Ishikawa (cell line): ENCODE results near the gene VSX2.

Experiments
- CEBPB ChIP-seq: IDR thresholded peaks from 2 replicates; pipeline ENCODE4 v1.6.1; 2012
- CREB1 ChIP-seq: IDR thresholded peaks from 2 replicates; pipeline ENCODE4 v1.6.1; 2012; ENCODE audit warnings: low read depth
- EGR1 ChIP-seq: IDR thresholded peaks from 2 replicates; pipeline ENCODE4 v1.6.1; 2012
- EP300 ChIP-seq: IDR thresholded peaks from 2 replicates; pipeline ENCODE4 v1.6.1; 2012; ENCODE audit warnings: borderline replicate concordance
- FOXM1 ChIP-seq: IDR thresholded peaks from 2 replicates; pipeline ENCODE4 v1.6.1; 2012; ENCODE audit warnings: low read depth, borderline replicate concordance
- NFIC ChIP-seq: IDR thresholded peaks from 2 replicates; pipeline ENCODE4 v1.6.1; 2012
- RAD21 ChIP-seq: IDR thresholded peaks from 2 replicates; pipeline ENCODE4 v1.6.1; 2012; ENCODE audit warnings: low read depth
- TAF1 ChIP-seq: IDR thresholded peaks from 2 replicates; pipeline ENCODE4 v1.6.1; 2012; ENCODE audit warnings: low read depth, mild to moderate bottlenecking
- TCF12 ChIP-seq: IDR thresholded peaks from 2 replicates; pipeline ENCODE4 v1.6.1; 2012; ENCODE audit warnings: low read depth
- TEAD4 ChIP-seq: IDR thresholded peaks from 2 replicates; pipeline ENCODE4 v1.6.1; 2012
- YY1 ChIP-seq: IDR thresholded peaks from 2 replicates; pipeline ENCODE4 v1.6.1; 2012; ENCODE audit warnings: low read depth
- ZBTB7A ChIP-seq: IDR thresholded peaks from 2 replicates; pipeline ENCODE4 v1.6.1; 2012; ENCODE audit warnings: low read depth
- TF ChIP-seq, protein P1 (sequence below): IDR thresholded peaks from 2 replicates; pipeline ENCODE4 v1.6.1; 2012
- TF ChIP-seq, protein P2 (sequence below): IDR thresholded peaks from 2 replicates; pipeline ENCODE4 v1.6.1; 2012
- TF ChIP-seq, protein P3 (sequence below): IDR thresholded peaks from 2 replicates; pipeline ENCODE4 v1.6.1; 2012; ENCODE audit warnings: low read depth, mild to moderate bottlenecking

The VSX2 gene

DNA sequence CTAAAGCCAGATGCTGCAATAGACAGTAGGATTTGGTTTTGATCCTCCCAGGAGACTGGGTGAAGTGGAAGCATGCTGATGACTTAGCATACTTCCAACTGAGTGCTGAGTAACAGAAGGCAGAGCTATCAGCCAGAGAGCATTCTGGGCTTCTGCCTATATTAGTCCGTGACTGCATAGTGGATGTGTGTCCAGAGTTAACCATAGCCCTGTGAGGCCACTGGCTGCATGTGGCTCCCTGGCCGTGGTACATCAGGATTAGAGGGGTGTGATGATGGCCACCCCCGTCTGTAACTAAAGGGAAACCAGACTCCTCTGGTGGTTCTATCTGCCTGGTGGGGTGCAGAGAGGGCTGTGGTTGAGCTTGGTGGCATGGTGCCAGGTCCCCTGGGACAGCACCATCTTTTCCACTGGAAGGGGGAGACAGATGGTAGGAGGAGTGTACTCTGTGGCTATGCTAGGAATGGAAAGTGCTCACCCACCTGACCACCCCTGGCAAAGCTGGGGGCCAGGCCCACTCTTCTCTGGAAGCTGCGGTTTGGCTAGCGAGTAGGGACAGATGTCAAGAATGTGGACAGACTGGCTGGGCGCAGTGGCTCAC lies 36.1 kb downstream of the VSX2 start:
- TF ChIP-seq FOXM1 (no peak), TEAD4 (no peak), NFIC (peak; percentile 35; the same call in 1 of the 2 replicates)
- TF ChIP-seq, protein P1, sequence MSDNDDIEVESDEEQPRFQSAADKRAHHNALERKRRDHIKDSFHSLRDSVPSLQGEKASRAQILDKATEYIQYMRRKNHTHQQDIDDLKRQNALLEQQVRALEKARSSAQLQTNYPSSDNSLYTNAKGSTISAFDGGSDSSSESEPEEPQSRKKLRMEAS, result no peak
- TF ChIP-seq, protein P2, sequence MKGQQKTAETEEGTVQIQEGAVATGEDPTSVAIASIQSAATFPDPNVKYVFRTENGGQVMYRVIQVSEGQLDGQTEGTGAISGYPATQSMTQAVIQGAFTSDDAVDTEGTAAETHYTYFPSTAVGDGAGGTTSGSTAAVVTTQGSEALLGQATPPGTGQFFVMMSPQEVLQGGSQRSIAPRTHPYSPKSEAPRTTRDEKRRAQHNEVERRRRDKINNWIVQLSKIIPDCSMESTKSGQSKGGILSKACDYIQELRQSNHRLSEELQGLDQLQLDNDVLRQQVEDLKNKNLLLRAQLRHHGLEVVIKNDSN, result no peak

DNA sequence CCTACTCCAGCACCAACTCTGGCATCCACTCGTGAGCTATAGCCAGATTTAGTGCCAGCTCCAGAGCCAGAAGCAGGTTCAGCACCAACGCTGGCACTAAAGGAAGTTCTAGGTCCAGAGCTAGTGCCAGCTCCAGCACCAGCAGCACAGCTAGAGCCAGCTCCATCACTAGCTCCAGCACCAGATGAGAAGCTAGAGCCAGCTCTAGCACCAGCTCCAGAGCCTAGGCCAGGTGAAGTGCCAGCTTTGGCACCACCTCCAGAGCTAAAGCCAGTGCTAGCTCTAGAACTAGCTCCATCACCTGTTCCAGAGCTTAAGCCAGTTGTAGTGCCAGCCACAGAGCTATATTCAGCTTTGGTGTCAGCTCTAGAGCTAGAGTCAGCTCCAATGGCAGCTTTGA lies 38.8 kb downstream of the VSX2 start:
- TF ChIP-seq, protein P3, sequence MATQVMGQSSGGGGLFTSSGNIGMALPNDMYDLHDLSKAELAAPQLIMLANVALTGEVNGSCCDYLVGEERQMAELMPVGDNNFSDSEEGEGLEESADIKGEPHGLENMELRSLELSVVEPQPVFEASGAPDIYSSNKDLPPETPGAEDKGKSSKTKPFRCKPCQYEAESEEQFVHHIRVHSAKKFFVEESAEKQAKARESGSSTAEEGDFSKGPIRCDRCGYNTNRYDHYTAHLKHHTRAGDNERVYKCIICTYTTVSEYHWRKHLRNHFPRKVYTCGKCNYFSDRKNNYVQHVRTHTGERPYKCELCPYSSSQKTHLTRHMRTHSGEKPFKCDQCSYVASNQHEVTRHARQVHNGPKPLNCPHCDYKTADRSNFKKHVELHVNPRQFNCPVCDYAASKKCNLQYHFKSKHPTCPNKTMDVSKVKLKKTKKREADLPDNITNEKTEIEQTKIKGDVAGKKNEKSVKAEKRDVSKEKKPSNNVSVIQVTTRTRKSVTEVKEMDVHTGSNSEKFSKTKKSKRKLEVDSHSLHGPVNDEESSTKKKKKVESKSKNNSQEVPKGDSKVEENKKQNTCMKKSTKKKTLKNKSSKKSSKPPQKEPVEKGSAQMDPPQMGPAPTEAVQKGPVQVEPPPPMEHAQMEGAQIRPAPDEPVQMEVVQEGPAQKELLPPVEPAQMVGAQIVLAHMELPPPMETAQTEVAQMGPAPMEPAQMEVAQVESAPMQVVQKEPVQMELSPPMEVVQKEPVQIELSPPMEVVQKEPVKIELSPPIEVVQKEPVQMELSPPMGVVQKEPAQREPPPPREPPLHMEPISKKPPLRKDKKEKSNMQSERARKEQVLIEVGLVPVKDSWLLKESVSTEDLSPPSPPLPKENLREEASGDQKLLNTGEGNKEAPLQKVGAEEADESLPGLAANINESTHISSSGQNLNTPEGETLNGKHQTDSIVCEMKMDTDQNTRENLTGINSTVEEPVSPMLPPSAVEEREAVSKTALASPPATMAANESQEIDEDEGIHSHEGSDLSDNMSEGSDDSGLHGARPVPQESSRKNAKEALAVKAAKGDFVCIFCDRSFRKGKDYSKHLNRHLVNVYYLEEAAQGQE, result no peak
- TF ChIP-seq RAD21, result no peak
- TF ChIP-seq, protein P2, result no peak
- TF ChIP-seq CREB1, result no peak
- TF ChIP-seq TAF1, result no peak
- TF ChIP-seq CEBPB, result no peak
- no peak for TF ChIP-seq YY1
- no peak for TF ChIP-seq FOXM1
- TF ChIP-seq NFIC, result no peak

DNA sequence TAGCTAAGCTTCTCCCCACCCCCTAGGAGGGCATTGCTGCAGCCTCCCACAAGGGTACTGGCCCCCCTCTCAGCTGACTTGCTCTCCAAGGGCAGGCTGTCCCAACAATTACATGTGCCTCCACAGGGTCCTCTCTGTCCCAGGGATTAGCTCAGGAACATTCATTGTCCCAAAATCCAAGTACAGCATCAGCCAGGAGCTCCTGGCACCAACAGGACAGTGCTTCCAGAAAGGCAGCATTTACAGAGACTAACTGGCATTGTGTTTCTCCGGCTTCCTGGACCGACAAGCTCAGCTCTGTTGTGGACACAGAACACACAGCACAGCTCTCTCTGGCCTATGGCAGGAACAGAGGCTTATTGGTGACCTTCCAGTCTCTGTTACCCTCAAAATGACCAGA lies 41.8 kb downstream of the VSX2 start:
- no peak for TF ChIP-seq TEAD4
- no peak for TF ChIP-seq CREB1
- no peak for TF ChIP-seq YY1
- no peak for TF ChIP-seq EGR1
- TF ChIP-seq FOXM1, result no peak
- TF ChIP-seq RAD21, result no peak
- TF ChIP-seq, protein P1, result no peak
- no peak for TF ChIP-seq NFIC
- TF ChIP-seq, protein P3, result no peak
- no peak for TF ChIP-seq CEBPB
- no peak for TF ChIP-seq ZBTB7A
- no peak for TF ChIP-seq EP300

DNA sequence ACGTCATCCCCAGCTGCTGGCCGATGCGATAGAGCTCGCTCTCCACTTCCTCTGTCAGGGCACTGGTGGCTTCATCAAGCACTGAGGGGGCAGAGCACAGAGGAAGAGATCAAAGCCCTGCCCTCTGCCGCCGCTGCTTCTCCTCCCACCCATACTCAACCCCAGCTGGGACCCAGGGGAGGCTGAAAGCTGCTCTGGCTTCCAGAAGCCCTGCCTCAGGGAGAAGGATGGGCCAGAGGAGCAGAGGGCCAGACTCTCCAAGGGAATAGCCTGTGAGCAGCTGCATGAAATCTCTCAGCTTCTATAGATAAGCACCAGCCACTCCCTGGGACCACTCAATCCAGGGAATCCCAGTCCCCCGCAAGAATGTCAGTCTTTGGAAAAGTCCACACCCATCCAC lies 47.5 kb downstream of the VSX2 start:
- TF ChIP-seq TEAD4, result no peak
- TF ChIP-seq FOXM1, result no peak
- no peak for TF ChIP-seq EGR1
- TF ChIP-seq, protein P1, result no peak
- TF ChIP-seq, protein P2, result no peak
- TF ChIP-seq TAF1, result no peak

DNA sequence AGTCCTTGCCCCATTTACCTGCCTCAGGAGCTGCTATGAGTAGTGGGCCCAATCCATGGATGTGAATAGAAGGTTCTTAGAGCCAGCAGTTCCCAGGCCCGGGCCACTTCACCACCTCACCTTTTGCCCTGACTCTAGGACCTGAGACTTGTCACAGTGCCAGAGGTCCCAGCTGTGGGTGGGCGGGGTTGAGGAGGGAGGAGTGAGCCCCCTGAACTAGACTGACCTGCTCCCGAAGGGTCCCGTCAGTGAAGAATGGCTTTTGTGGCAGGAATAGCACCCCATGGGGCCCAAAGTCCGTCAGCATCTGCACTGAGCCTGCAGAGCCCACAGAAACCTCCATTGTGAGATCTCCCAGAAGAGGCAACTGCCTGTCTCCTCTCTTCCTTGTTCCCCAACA lies 50.6 kb downstream of the VSX2 start:
- TF ChIP-seq TEAD4, result no peak

DNA sequence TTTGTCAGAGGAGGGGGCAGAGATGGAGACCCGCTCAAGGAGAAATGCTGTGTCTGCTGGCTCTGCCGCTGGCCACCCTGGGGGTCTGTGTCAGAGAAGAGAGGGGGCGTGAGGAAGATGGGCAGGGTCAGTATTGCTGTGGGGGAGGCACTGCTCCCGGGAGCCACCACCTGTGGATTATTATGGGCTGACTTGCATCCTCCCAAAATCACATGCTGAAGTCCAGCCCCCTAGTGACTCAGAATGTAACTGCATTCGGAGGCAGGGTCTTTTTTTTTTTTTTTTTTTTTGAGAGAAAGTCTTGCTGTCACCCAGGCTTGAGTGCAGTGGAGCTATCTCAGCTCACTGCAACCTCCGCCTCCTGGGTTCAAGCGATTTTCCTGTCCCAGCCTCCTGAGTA lies 51.2 kb downstream of the VSX2 start:
- TF ChIP-seq EGR1 (no peak), TEAD4 (no peak), YY1 (no peak), NFIC (no peak), ZBTB7A (no peak), CREB1 (no peak), RAD21 (no peak), TAF1 (no peak), EP300 (no peak), CEBPB (no peak), FOXM1 (no peak), TCF12 (no peak)
- TF ChIP-seq, protein P3, result no peak
- TF ChIP-seq, protein P2, result no peak
- TF ChIP-seq, protein P1, result no peak
